ENCODE results near the gene IL34. TPM values are rescaled to one million over a fixed set of nuclear protein-coding genes. Genes with fewer than 3 reads are reported as not detected.

The IL34 gene
- total RNA-seq, 1 experiment from 2014 or later, result 4.4 TPM

GRCh38 chr16:70675851-70676513 is 29.6 kb downstream of the IL34 start:
- no peaks in the 10 kb centered on the region for H3K23me2 ChIP-seq (ENCODE audit: insufficient read length, low read depth, low read length, poor library complexity, severe bottlenecking)
- Mint-ChIP-seq H3K27ac (peak overlapping the region in 2 of 3 experiments; percentile 40 to 67; a peak in 2 of 7 replicates), H3K4me3 (no peak overlapping the region), H3K9me3 (no peaks in the 10 kb centered on the region; a peak in 1 of 5 replicates), H3K36me3 (ENCODE audit: insufficient read depth in 1 of 3, low read depth in 3 of 3) (peaks cover 6 to 53% (median 47%) of the 10 kb centered on the region in 3 experiments), H3K27me3 (ENCODE audit: low read depth) (no peaks in the 10 kb centered on the region), H3K4me1 (peaks cover 0 to 7% of the 10 kb centered on the region in 2 experiments; a peak in 1 of 4 replicates)
- H2BK120ac ChIP-seq (ENCODE audit: low read depth, low read length, poor library complexity, severe bottlenecking), result no peak overlapping the region
- no peak overlapping the region for H3T11ph ChIP-seq (ENCODE audit: low read length)
- no peaks in the 10 kb centered on the region for H3K27me3 ChIP-seq (ENCODE audit: insufficient read depth, low read length)
- H4K5ac ChIP-seq (ENCODE audit: insufficient read length, low read depth, low read length), result no peak overlapping the region
- H3K79me2 ChIP-seq (ENCODE audit: insufficient read depth, low read length), result no peaks in the 10 kb centered on the region
- no peak overlapping the region for H3K14ac ChIP-seq (ENCODE audit: insufficient read depth, low read length)
- no peaks in the 10 kb centered on the region for H3K79me1 ChIP-seq (ENCODE audit: insufficient read depth, low read depth, low read length, poor library complexity, severe bottlenecking)
- no peaks in the 10 kb centered on the region for H3K9me3 ChIP-seq (ENCODE audit: control insufficient read depth, low read depth, low read length)
- no peak overlapping the region for H3K18ac ChIP-seq (ENCODE audit: insufficient read length, low read depth, low read length)
- H3K27ac ChIP-seq (ENCODE audit: insufficient read length, low read depth, low read length), result no peak overlapping the region
- H3K23ac ChIP-seq (ENCODE audit: insufficient read length, low read depth, low read length), result no peak overlapping the region
- no peak overlapping the region for H4K91ac ChIP-seq (ENCODE audit: insufficient read length, low read depth, low read length)
- no peak overlapping the region for H3K56ac ChIP-seq (ENCODE audit: insufficient read length, low read depth, low read length)
- H2BK12ac ChIP-seq (ENCODE audit: insufficient read length, low read depth, low read length), result no peak overlapping the region
- H2AFZ ChIP-seq (ENCODE audit: low read length), result no peak overlapping the region
- H2BK20ac ChIP-seq (ENCODE audit: low read depth, low read length, poor library complexity, severe bottlenecking), result no peak overlapping the region
- H3K4ac ChIP-seq (ENCODE audit: low read depth, low read length), result no peak overlapping the region
- H3K4me2 ChIP-seq (ENCODE audit: insufficient read depth, insufficient read length, low read length), result no peak overlapping the region
- no peaks in the 10 kb centered on the region for H4K20me1 ChIP-seq (ENCODE audit: control insufficient read depth, insufficient read depth, insufficient read length)
- no peak overlapping the region for H2BK5ac ChIP-seq (ENCODE audit: insufficient read length, low read length)
- TF ChIP-seq CTCF (conservative IDR thresholded peaks at IDR 0.05), result no peak
- no CpG with 5 or more reads among the region's 7 CpGs for WGBS (ENCODE audit: extremely low coverage, insufficient read length, low lambda C conversion rate)
- H4K8ac ChIP-seq (replicated peaks; ENCODE audit: insufficient read length, low read depth, low read length), result no peak overlapping the region
- no peak overlapping the region for H2AK5ac ChIP-seq (ENCODE audit: insufficient read length, low read length)
- no peak overlapping the region for H3K9ac ChIP-seq (ENCODE audit: extremely low read depth, insufficient read length, low read length)
- no peaks in the 10 kb centered on the region for H3K4me1 ChIP-seq (ENCODE audit: insufficient read depth, low read length)
- H2BK15ac ChIP-seq (ENCODE audit: low read depth, low read length), result no peak overlapping the region
- no peak for DNase-seq

Data from H9 (cell line).